Astrocyte of the spinal cord (primary cell): Measurements from ENCODE around the gene LSM3.

Source experiments
- DNase-seq: peaks from one replicate; pipeline ENCODE4 v3.0.0; 2011; ENCODE audit warnings: low read depth, low spot score
- H3K4me3 ChIP-seq: 2 replicates; pipeline ENCODE4 v1.5.1; 2011; ENCODE audit warnings: low read depth, mild to moderate bottlenecking, low read length, moderate library complexity
- in situ Hi-C: cut with HindIII; loops from 2 replicates; pipeline ENCODE4 v1.10.0; 2017; ENCODE audit warnings: low sequenced_read_pairs
- TF ChIP-seq, protein P1 (sequence below): IDR thresholded peaks from 2 replicates; pipeline ENCODE4 v1.5.1; 2012; ENCODE audit warnings: low read depth, mild to moderate bottlenecking, low read length, inconsistent platforms

The LSM3 gene

DNA sequence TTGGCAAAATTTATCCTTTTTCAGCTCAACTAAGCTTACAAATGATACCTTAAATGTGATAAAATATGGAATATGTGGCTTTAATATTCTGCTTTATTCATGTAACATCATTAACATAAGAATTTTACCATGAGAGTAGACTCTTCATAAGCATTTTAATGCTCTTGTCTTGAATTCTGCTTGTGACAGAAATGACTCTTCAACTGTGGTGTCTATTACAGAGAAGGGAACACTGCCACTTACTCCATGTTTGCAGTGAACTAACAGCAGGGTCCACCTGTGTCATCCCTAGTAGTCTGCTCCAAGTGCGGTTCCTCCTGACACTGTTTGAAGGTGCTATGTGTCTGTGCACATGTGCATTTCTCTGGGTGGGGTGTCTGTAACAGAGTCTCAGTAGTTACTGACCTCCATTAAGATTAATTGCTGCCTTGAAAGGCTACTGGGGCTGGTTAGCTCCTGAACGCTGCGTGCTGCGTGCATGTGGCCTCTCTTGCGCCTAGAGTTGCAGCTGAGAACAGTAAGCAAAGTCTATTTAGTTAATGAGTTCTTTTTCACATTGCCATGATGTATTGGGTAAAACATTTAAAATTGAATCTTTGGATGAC is 8.3 kb downstream of the LSM3 start:
- TF ChIP-seq, protein P1, sequence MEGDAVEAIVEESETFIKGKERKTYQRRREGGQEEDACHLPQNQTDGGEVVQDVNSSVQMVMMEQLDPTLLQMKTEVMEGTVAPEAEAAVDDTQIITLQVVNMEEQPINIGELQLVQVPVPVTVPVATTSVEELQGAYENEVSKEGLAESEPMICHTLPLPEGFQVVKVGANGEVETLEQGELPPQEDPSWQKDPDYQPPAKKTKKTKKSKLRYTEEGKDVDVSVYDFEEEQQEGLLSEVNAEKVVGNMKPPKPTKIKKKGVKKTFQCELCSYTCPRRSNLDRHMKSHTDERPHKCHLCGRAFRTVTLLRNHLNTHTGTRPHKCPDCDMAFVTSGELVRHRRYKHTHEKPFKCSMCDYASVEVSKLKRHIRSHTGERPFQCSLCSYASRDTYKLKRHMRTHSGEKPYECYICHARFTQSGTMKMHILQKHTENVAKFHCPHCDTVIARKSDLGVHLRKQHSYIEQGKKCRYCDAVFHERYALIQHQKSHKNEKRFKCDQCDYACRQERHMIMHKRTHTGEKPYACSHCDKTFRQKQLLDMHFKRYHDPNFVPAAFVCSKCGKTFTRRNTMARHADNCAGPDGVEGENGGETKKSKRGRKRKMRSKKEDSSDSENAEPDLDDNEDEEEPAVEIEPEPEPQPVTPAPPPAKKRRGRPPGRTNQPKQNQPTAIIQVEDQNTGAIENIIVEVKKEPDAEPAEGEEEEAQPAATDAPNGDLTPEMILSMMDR, result no peak
- DNase-seq, result no peak
- H3K4me3 ChIP-seq, result no peak overlapping the region
- in situ Hi-C loops, result no loop called here

DNA sequence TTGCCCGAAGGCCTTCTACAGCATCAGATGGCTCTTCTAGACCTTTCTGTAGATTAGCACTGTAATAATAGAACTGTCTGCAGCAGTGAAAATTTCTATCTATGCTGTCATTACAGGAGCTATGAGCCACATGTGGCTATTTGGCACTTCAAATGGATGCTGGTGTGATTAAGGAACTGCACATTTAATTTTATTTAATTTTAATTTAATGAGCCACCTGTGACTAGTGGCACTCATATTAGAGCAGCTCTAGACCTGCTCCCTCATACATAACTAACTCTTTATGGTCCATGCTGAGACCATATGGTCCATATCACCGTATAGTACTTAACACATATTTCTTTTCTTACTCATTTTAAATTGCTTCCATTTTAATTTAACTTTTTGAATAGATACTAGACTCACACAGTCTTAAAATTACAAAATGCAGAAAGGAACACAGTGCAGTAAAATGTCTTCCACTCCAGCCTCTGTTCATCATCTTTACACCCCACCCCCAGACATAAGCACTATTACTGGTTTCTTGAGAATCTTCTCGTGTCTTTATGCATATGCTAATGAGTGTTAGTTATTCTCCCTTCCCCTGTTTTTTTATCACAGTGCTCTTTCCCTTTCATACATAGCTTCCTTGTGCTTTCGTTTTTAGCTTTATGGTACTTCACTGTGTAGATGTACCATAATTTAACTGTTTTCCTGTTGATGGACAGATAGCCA is 9.6 kb downstream of the LSM3 start:
- H3K4me3 ChIP-seq, result no peak overlapping the region
- DNase-seq, result no peak
- in situ Hi-C loops, result no loop called here
- TF ChIP-seq, protein P1, result no peak

DNA sequence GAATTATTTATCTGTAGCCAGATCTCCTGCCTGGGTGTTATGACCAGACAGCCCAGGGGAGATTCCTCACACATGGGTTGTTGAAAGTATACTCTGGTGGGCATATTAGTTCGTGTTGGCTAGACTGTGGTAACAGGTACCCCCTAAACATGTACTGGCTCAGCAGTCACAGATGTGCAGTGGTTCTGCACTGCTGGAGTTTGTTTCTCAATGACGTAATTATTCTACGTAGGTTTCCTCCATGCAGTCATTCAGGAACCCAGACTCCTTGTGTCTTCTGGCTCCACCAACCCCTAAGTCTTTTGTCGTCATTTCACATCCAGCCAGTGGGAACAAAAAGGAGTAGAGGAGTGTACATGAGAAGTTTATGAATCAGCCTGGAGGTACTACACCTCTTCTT is 16.2 kb downstream of the LSM3 start:
- in situ Hi-C loops, result no loop called here
- no peak overlapping the region for H3K4me3 ChIP-seq
- TF ChIP-seq, protein P1, result no peak
- DNase-seq, result no peak

DNA sequence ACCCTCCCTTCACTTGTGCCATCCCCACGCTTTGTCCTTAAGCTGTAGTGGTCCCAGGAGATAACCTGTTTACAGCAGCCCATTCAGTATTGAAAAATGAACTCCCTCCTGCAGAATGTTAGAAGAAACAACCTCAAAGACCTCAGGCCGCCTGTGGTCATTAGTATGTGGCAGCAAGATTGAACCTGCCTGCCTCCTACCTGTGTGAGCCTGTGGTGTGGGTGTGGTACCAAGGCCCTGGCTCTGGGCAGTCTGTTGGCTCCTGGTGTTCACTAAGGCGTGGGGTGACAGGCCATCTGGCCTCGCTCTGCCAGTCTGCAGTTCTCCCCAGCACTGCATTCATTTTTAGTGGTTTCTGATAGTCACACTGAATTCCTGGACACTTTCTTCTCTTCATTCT is 21.0 kb downstream of the LSM3 start:
- H3K4me3 ChIP-seq, result no peak overlapping the region
- TF ChIP-seq, protein P1, result no peak
- no peak for DNase-seq
- in situ Hi-C loops, result no loop called here

DNA sequence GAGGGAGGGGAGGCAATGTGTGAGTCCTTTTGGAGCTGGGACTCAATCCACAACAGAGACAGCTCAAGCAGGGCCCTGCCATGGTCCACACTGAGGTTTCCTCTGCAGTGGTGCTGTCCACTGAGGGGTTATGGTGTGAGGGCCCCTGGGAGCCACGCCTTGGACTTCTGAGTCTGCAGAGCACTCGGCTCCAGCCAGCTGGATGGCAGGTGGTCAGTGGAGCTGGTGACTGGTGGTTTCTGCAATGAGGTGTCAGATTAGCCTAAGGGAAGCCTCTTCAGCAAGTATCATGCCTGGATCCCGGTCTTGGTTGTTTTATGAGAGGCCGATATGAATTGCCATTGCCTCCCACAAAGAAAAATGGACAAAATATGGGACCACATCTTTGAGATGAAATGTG is 21.7 kb downstream of the LSM3 start:
- TF ChIP-seq, protein P1, result no peak
- no peak for DNase-seq
- no peak overlapping the region for H3K4me3 ChIP-seq
- in situ Hi-C loops, result no loop called here

DNA sequence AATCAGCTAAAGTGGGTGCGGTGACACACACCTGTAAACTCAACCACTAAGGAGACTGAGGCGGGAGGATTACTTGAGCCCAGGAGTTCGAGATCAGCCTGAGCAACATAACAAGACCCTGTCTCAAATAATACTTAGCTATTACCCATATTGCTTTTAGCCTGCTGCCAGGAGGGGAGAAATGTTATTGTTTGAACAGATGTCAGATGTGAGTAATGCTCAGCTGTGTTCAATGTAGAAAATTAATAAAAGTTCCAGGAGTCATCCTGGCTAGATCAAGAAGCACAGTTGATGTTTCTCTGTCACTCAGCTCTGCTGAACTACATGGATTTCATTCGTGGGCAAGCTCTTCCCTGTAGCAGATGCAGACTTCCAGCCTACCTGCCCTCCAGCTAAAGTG is 22.2 kb downstream of the LSM3 start:
- no peak for DNase-seq
- in situ Hi-C loops, result no loop called here
- TF ChIP-seq, protein P1, result no peak
- no peak overlapping the region for H3K4me3 ChIP-seq
